Suprapubic skin (tissue), 4 donors: ENCODE measurements around the gene ENOPH1. TPM values are rescaled to one million over a fixed set of nuclear protein-coding genes. Genes with fewer than 3 reads are reported as not detected.

Source experiments
- DNase-seq, 2 donors: peaks; one replicate each; pipeline ENCODE4 v3.0.0-alpha.2; 2019; ENCODE audit warnings: low spot score in 2 of 2
- H3K27ac ChIP-seq: fragments of 200-600 bp; sonication (generic); one replicate; pipeline ENCODE4 v1.5.1; 2019
- H3K27me3 ChIP-seq: fragments of 200-600 bp; sonication (generic); one replicate; pipeline ENCODE4 v1.5.1; 2019
- H3K36me3 ChIP-seq: fragments of 200-600 bp; sonication (generic); one replicate; pipeline ENCODE4 v1.5.1; 2019
- H3K4me1 ChIP-seq: fragments of 200-600 bp; sonication (generic); one replicate; pipeline ENCODE4 v1.5.1; 2019
- H3K4me3 ChIP-seq: fragments of 200-600 bp; sonication (generic); one replicate; pipeline ENCODE4 v1.5.1; 2019; ENCODE audit warnings: mild to moderate bottlenecking
- H3K9me3 ChIP-seq: fragments of 200-600 bp; sonication (generic); one replicate; pipeline ENCODE4 v1.5.1; 2019
- EP300 ChIP-seq: sonication (generic); formaldehyde crosslinking; IDR thresholded peaks from one replicate; pipeline ENCODE4 v1.6.1; 2017; ENCODE audit warnings: antibody characterized with exemption
- POLR2A ChIP-seq, 2 donors: fragments of 450-650 bp; IDR thresholded peaks; one replicate each; pipeline ENCODE4 v1.6.1; 2017; ENCODE audit warnings: antibody characterized with exemption in 2 of 2, mild to moderate bottlenecking in 2 of 2, moderate library complexity in 2 of 2
- POLR2AphosphoS5 ChIP-seq, 3 donors: sonication (generic); formaldehyde crosslinking; IDR thresholded peaks; one replicate each; pipeline ENCODE4 v1.6.1; 2017; ENCODE audit warnings: antibody characterized with exemption in 3 of 3
- WGBS: methylation state at CpG from one replicate; pipeline ENCODE4 v1.1.5; 2018; 5-methylcytosine and 5-hydroxymethylcytosine counted together
- total RNA-seq, 4 donors: library from RNA; depleted of rRNA; stranded (reverse); fragments of >200 nt; gene quantifications; one replicate each; pipeline ENCODE4 v1.1.0, GENCODE V29; 2016
- TF ChIP-seq, protein P1 (sequence below), 2 donors: fragments of 200-600 bp in 1 of 2; fragments of 450-650 bp in 1 of 2; sonication (generic) in 1 of 2; IDR thresholded peaks; one replicate each; pipeline ENCODE4 v1.5.1; 2016 to 2019; ENCODE audit warnings: antibody characterized with exemption in 2 of 2, mild to moderate bottlenecking in 1 of 2, moderate library complexity in 1 of 2

Gene ENOPH1
- total RNA-seq, 4 donors from 2014 or later = 31.2 to 36.1 (median 31.8) TPM

DNA sequence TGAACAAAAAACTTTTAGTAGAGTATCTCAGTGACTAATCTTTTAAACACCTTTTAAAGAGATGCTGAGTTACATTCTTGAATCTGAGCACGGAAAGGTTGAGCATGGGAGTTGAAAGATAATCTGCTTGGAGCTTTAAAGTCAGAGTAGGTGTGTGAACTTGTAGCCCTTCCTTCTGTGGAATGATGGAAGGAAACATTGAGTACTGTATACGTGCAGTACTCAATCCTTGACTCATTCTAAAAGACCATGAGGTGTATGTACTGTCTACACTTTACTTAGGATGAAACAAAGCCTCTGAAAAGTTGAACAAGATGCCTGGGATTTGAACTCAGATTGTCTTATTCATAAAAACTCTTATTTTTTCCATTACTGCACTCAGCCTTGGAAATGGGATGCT is 3.4 kb downstream of the ENOPH1 start:
- no peaks in the 10 kb centered on the region for H3K27me3 ChIP-seq
- 62% methylated on average over 2 of the region's 2 CpGs for WGBS
- H3K36me3 ChIP-seq = no peaks in the 10 kb centered on the region

GRCh38 chr4:82434949-82435348 is 4.6 kb downstream of the ENOPH1 start:
- no peak overlapping the region for H3K27ac ChIP-seq
- WGBS = 94% methylated on average over 7 of the region's 7 CpGs
- H3K4me1 ChIP-seq = peaks cover 32% of the 10 kb centered on the region
- TF ChIP-seq, protein P1, sequence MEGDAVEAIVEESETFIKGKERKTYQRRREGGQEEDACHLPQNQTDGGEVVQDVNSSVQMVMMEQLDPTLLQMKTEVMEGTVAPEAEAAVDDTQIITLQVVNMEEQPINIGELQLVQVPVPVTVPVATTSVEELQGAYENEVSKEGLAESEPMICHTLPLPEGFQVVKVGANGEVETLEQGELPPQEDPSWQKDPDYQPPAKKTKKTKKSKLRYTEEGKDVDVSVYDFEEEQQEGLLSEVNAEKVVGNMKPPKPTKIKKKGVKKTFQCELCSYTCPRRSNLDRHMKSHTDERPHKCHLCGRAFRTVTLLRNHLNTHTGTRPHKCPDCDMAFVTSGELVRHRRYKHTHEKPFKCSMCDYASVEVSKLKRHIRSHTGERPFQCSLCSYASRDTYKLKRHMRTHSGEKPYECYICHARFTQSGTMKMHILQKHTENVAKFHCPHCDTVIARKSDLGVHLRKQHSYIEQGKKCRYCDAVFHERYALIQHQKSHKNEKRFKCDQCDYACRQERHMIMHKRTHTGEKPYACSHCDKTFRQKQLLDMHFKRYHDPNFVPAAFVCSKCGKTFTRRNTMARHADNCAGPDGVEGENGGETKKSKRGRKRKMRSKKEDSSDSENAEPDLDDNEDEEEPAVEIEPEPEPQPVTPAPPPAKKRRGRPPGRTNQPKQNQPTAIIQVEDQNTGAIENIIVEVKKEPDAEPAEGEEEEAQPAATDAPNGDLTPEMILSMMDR (IDR thresholded peaks at IDR 0.05) = no peak
- TF ChIP-seq EP300 (no peak), POLR2A (IDR thresholded peaks at IDR 0.05) (no peak), POLR2AphosphoS5 (IDR thresholded peaks at IDR 0.05) (no peak)
- no peaks in the 10 kb centered on the region for H3K36me3 ChIP-seq
- H3K9me3 ChIP-seq = no peaks in the 10 kb centered on the region
- no peak for DNase-seq
- H3K4me3 ChIP-seq = no peak overlapping the region
- no peaks in the 10 kb centered on the region for H3K27me3 ChIP-seq

More for the DNA sequence above, 3.4 kb downstream of the ENOPH1 start:
- H3K4me3 ChIP-seq = no peak overlapping the region
- TF ChIP-seq POLR2AphosphoS5 (IDR thresholded peaks at IDR 0.05) = no peak
- TF ChIP-seq EP300 = no peak
- TF ChIP-seq, protein P1 (IDR thresholded peaks at IDR 0.05) = no peak
- no peak for TF ChIP-seq POLR2A (IDR thresholded peaks at IDR 0.05)
- H3K27ac ChIP-seq = no peak overlapping the region
- H3K9me3 ChIP-seq = no peaks in the 10 kb centered on the region
- DNase-seq = no peak
- H3K4me1 ChIP-seq = peaks cover 32% of the 10 kb centered on the region

GRCh38 chr4:82436130-82436529 is 5.7 kb downstream of the ENOPH1 start:
- Histone ChIP-seq H3K4me3 (no peak overlapping the region), H3K27ac (no peak overlapping the region), H3K4me1 (peaks cover 31% of the 10 kb centered on the region), H3K36me3 (no peaks in the 10 kb centered on the region), H3K27me3 (no peaks in the 10 kb centered on the region), H3K9me3 (no peaks in the 10 kb centered on the region)
- no peak for TF ChIP-seq POLR2A (IDR thresholded peaks at IDR 0.05)
- TF ChIP-seq, protein P1 (IDR thresholded peaks at IDR 0.05) = no peak
- TF ChIP-seq POLR2AphosphoS5 (IDR thresholded peaks at IDR 0.05) = no peak
- TF ChIP-seq EP300 = no peak
- WGBS = 99% methylated on average over 5 of the region's 5 CpGs
- DNase-seq = no peak

DNA sequence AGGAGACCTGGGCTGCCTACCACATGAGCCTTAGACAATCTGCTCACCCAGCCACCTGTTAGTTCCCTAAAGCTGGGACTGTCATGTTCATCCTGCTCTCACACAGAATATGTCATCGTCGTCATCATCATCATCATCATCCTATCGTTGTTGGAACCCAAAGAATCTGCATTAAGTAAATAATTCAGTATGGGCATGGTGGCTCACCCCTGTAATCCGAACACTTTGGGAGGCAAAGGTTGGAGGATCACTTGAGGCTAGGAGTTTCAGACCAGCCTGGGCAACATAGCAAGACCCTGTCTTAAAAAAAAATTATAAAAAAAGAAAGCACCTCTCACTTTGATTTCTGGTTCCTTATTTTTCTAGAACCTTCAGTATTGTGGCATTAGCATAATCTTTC is 6.4 kb downstream of the ENOPH1 start:
- no peak for DNase-seq
- no peak for TF ChIP-seq POLR2A (IDR thresholded peaks at IDR 0.05)
- TF ChIP-seq, protein P1 (IDR thresholded peaks at IDR 0.05) = no peak
- no peak for TF ChIP-seq EP300
- TF ChIP-seq POLR2AphosphoS5 (IDR thresholded peaks at IDR 0.05) = no peak
- peaks cover 24% of the 10 kb centered on the region for H3K4me1 ChIP-seq
- WGBS = 96% methylated on average over 4 of the region's 4 CpGs
- no peak overlapping the region for H3K4me3 ChIP-seq
- H3K9me3 ChIP-seq = no peaks in the 10 kb centered on the region
- peak overlapping the region; percentile 44 for H3K27ac ChIP-seq
- no peaks in the 10 kb centered on the region for H3K36me3 ChIP-seq
- H3K27me3 ChIP-seq = no peaks in the 10 kb centered on the region

DNA sequence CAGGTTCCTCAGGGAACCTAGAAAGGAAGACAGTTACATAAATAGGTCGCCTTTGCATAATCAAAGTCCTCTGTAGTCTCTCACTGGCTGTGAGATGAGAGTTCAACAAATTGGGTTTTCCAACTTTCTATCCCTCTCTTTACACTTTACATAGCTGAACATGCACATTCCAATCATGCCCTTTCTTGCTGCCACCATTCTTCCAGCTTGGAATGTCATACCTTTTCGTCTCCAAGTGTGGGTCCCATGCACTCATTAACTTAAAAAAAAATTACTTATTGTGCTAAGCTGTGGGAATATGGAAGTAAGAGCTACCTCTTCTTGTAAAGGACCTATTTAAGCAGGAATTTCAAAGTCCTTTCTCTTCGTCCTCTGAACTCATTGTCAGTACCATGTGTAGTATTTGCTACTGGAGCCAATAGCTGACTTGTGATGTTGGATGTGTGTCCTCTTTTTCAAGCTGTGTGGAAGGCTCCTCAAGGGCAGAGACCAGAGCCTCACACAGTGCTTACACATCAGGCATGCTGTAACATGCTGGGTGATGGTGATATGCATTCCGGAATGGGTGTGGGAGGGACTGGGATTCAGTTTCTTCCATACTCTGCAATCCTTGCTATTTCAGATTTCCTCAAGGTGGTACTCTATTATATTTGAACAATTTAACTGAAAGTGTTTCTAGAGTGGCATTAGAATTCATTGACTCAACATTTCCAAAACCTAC is 7.1 kb downstream of the ENOPH1 start:
- Histone ChIP-seq H3K9me3 (no peaks in the 10 kb centered on the region), H3K27me3 (no peaks in the 10 kb centered on the region), H3K27ac (peak overlapping the region; percentile 44), H3K4me3 (no peak overlapping the region), H3K4me1 (peaks cover 18% of the 10 kb centered on the region), H3K36me3 (no peaks in the 10 kb centered on the region)
- TF ChIP-seq, protein P1 (IDR thresholded peaks at IDR 0.05) = no peak
- TF ChIP-seq EP300 (no peak), POLR2AphosphoS5 (IDR thresholded peaks at IDR 0.05) (peak in 1 of 3 donors; percentile 10), POLR2A (IDR thresholded peaks at IDR 0.05) (no peak)
- WGBS = 49% methylated on average over 4 of the region's 4 CpGs
- no peak for DNase-seq
